AG04450 (cell line): ENCODE measurements around the gene TMEM120B. TPM values are rescaled to one million over a fixed set of nuclear protein-coding genes. Genes with fewer than 3 reads are reported as not detected.
A peak's percentile ranks its signal among the peaks of the same experiment; 100 is the strongest.
"Not testable (repeated sequence)": the region's sequence is repeated elsewhere in the genome, so short reads cannot be mapped to it uniquely, and the experiment has no call there.

Source experiments
- CTCF ChIA-PET: fragments of 300-600, 350-600 bp; formaldehyde crosslinking; extraction: SDS; loops from one replicate; lab custom pipeline; 2022; ENCODE audit warnings: antibody characterized with exemption, inconsistent platforms; lab: Charles Lee
- POLR2A ChIA-PET: fragments of 350-600 bp; formaldehyde crosslinking; extraction: SDS; loops from one replicate; lab custom pipeline; 2021; ENCODE audit warnings: antibody characterized with exemption, inconsistent platforms; lab: Yijun Ruan, JAX
- DNase-seq: peaks from one replicate; pipeline ENCODE4 v3.0.0-alpha.2; 2011; ENCODE audit warnings: low read depth, low spot score
- H3K27ac ChIP-seq: one replicate; pipeline ENCODE4 v1.5.1; 2012; ENCODE audit warnings: low read depth, low read length, control low read depth
- H3K27me3 ChIP-seq: one replicate; pipeline ENCODE4 v1.6.0; 2012; ENCODE audit warnings: low read length; ENCODE audit not compliant: control insufficient read depth, insufficient read depth
- H3K4me3 ChIP-seq: 2 replicates; pipeline ENCODE4 v1.5.1; 2011; ENCODE audit warnings: mild to moderate bottlenecking, low read depth, low read length, control low read depth
- H3K9me3 ChIP-seq: 2 replicates; pipeline ENCODE4 v1.5.1; 2012; ENCODE audit warnings: low read length; ENCODE audit not compliant: control insufficient read depth, insufficient read depth
- polyA plus RNA-seq: library from polyadenylated mRNA; depleted of rRNA; stranded (reverse); fragments of >200 nt; gene quantifications from 2 replicates; pipeline ENCODE4 v1.2.3, GENCODE V29; 2011
- TF ChIP-seq, protein P1 (sequence below): IDR thresholded peaks from 2 replicates; pipeline ENCODE4 v1.5.1; 2011; ENCODE audit warnings: low read depth, low read length, control low read depth, inconsistent platforms

TMEM120B gene
- polyA plus RNA-seq, 1 experiment: 11.1 TPM

DNA sequence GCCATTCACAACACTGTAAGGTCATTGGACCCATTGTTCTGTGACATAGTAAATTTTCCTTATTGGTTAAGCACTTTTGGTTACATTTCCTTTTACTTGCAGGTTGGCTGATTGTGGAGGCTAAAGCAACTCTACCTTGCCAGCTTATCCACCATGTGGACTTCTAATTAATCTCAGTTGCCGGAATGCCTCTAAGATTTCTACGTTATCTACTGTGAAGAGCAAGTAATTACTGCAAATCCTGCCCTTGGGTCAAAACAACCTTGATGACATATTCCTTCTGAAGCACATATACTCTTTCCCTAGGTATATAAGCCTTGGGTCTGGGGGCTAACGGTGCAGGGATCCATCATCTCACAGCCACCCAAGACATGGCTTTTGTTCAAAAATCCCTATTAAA, 23.6 kb upstream of the TMEM120B start:
- POLR2A ChIA-PET: no interaction called here
- CTCF ChIA-PET: interaction anchor here (1.0 kb wide), 1 partner anchor 106 kb away, joined by 4 read pairs; no protein-coding TSS in a partner anchor
- DNase-seq: no peak
- H3K27ac ChIP-seq: no peak overlapping the region
- TF ChIP-seq, protein P1, sequence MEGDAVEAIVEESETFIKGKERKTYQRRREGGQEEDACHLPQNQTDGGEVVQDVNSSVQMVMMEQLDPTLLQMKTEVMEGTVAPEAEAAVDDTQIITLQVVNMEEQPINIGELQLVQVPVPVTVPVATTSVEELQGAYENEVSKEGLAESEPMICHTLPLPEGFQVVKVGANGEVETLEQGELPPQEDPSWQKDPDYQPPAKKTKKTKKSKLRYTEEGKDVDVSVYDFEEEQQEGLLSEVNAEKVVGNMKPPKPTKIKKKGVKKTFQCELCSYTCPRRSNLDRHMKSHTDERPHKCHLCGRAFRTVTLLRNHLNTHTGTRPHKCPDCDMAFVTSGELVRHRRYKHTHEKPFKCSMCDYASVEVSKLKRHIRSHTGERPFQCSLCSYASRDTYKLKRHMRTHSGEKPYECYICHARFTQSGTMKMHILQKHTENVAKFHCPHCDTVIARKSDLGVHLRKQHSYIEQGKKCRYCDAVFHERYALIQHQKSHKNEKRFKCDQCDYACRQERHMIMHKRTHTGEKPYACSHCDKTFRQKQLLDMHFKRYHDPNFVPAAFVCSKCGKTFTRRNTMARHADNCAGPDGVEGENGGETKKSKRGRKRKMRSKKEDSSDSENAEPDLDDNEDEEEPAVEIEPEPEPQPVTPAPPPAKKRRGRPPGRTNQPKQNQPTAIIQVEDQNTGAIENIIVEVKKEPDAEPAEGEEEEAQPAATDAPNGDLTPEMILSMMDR: no peak
- no peaks in the 10 kb centered on the region for H3K9me3 ChIP-seq
- H3K27me3 ChIP-seq: no peaks in the 10 kb centered on the region
- H3K4me3 ChIP-seq: no peak overlapping the region

DNA sequence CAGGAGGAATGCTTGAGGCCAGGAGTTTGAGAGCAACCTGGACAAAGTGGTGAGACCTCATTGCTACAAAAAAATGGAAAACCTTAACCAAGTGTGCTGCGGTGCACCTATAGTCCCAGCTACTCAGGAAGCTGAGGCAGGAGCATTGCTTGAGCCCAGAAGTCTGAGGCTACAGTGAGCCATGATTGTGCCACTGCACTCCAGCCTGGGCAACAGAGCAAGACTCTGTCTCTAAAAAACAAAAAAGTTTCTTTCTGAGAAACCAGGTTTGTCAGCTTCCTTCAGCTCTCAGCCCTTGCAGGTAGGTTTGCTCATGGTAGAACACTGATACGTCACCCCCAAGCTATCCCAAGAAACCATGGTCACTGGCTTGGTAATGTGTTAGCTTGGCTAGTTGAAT, 23.1 kb upstream of the TMEM120B start:
- Histone ChIP-seq H3K27ac (no peak overlapping the region), H3K4me3 (no peak overlapping the region), H3K9me3 (no peaks in the 10 kb centered on the region), H3K27me3 (no peaks in the 10 kb centered on the region)
- ChIA-PET CTCF (interaction anchor here (0.6 to 1.0 kb wide), 2 partner anchors 66 to 105 kb away, joined by 4 read pairs; no protein-coding TSS in a partner anchor), POLR2A (no interaction called here)
- no peak for DNase-seq
- TF ChIP-seq, protein P1: no peak

DNA sequence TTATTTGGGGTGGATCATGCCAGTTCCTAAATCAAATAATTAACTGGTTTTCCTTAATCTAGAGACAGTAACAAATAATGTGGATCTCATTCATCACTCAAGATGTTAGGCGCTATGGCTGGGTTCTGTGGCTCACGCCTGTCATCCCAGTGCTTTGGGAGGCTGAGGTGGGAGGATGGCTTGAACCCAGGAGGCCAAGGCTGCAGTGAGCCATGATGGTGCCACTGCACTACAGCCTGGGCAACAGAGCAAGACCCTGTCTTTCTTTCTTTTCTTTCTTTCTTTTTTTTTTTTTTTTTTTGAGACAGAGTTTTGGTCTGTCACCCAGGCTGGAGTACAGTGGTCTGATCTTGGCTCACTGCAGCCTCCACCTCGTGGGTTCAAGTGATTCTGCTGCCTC, 19.8 kb upstream of the TMEM120B start:
- H3K4me3 ChIP-seq, H3K27ac ChIP-seq, DNase-seq, H3K27me3 ChIP-seq, H3K9me3 ChIP-seq, POLR2A ChIA-PET: not testable (repeated sequence)
- CTCF ChIA-PET: interaction anchor here (0.7 to 2.5 kb wide), 6 partner anchors 10 to 203 kb away, joined by 3 to 37 read pairs (median 5); partner anchors contain the start of gene RHOF

DNA sequence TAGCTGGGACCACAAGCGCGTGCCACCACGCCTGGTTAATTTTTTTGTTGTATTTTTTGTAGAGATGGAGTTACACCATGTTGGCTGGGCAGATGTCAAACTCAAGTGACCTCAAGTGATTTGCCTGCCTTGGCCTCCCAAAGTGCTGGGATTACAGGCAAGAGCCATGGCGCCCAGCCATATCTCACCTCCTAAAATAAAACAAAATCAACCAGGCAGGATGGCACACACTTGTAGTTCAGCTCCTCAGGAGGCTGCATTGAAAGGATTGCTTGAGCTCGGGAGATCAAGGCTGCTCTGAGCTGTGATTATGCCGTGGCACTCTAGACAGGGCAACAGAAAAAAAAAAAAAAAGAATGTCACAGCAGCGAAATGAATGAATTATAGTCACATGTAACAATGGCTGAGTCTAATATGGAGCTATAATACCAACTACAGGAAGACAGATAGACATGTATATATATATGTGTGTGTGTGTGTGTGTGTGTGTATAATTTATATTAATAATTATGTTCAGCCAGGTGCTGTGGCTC, 19.3 kb upstream of the TMEM120B start:
- no peak for DNase-seq
- POLR2A ChIA-PET: interaction anchor here (0.7 kb wide), 1 partner anchor 83 kb away, joined by 4 read pairs; no protein-coding TSS in a partner anchor
- H3K27ac ChIP-seq: no peak overlapping the region

DNA sequence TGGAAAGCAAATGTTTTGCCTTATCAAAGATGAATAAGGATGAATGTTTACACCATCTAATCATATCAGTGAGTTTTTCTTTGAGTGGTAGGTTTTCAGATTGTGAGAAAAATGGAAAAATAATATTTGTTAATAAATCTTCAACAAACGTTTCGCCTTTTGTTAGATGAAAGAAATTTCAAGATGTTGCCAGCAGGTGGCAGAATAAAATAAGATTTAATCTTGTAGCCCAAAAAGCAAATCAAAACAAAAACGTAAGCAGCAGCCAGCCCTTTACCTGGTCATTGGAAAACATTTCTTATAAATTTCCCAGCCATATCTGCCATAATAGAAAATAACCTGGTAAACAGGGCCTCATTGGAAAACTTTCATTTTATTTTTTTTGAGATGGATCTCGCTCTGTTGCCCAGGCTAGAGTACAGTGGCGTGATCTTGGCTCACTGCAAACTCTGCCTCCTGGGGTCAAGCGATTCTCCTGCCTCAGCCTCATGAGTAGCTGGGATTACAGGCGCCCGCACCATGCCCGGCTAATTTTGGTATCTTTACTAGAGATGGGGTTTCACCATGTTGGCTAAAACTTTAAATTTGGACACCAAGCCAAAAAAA, 15.4 kb upstream of the TMEM120B start:
- peaks cover 2% of the 10 kb centered on the region for H3K27me3 ChIP-seq
- no peak overlapping the region for H3K27ac ChIP-seq
- ChIA-PET CTCF (interaction anchor here (0.6 to 7.5 kb wide), 9 partner anchors 23 to 192 kb away, joined by 3 to 64 read pairs (median 4); partner anchors contain the start of gene RHOF), POLR2A (interaction anchor here (0.7 kb wide), 1 partner anchor 105 kb away, joined by 5 read pairs; no protein-coding TSS in a partner anchor)
- no peak overlapping the region for H3K4me3 ChIP-seq
- no peaks in the 10 kb centered on the region for H3K9me3 ChIP-seq
- TF ChIP-seq, protein P1: peak; percentile 47
- DNase-seq: no peak

More for the DNA sequence above, 19.3 kb upstream of the TMEM120B start:
- Histone ChIP-seq H3K4me3 (no peak overlapping the region), H3K27me3 (no peaks in the 10 kb centered on the region), H3K9me3 (no peaks in the 10 kb centered on the region)
- TF ChIP-seq, protein P1: no peak
- CTCF ChIA-PET: interaction anchor here (0.6 to 2.5 kb wide), 10 partner anchors 11 to 246 kb away, joined by 3 to 37 read pairs (median 4); partner anchors contain the start of gene RHOF

DNA sequence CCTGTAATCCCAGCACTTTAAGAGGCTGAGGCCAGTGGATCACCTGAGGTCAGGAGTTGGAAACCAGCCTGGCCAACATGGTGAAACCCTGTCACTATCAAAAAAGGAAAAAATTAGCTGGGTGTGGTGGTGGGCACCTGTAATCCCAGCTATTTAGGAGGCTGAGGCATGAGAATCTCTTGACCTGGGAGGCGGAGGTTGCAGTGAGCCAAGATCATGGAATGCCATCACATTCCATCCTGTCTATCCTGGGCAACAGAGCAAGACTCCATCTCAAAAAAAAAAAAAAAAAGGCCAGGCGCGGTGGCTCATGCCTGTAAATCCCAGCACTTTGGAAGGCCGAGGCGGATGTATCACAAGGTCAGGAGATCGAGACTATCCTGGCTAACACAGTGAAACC, 14.7 kb upstream of the TMEM120B start:
- CTCF ChIA-PET: interaction anchor here (0.6 to 7.5 kb wide), 11 partner anchors 11 to 191 kb away, joined by 3 to 64 read pairs (median 4); partner anchors contain the start of gene RHOF
- H3K9me3 ChIP-seq, DNase-seq, H3K4me3 ChIP-seq, H3K27me3 ChIP-seq, H3K27ac ChIP-seq, POLR2A ChIA-PET: not testable (repeated sequence)
